Pancreas (tissue), 10 donors: Measurements from ENCODE around the gene PLXDC2. TPM values are rescaled to one million over a fixed set of nuclear protein-coding genes. Genes with fewer than 3 reads are reported as not detected.

Source experiments
- ATAC-seq, 4 donors: fragments of 200-7000 bp; cut with Tn5 transposase; one replicate each; pipeline versions ENCODE4 v1.8.0 to v1.9.1; 2020; ENCODE audit warnings: mild to moderate bottlenecking in 4 of 4, moderate library complexity in 4 of 4
- DNase-seq, 6 donors: peaks; one replicate each; pipeline ENCODE4 v3.0.0-alpha.2; 2020
- FAIRE-seq: peaks from 2 replicates; lab custom pipeline; 2012; peaks lifted over from hg19 to GRCh38; lab: Jason Lieb, UNC
- H3K27ac ChIP-seq, 4 donors: fragments of 200-600 bp; sonication (generic); 1 replicate in 3 of 4; 2 replicates in 1 of 4; pipeline versions ENCODE4 v1.5.0 to v1.8.0; 2020
- H3K27me3 ChIP-seq, 4 donors: fragments of 200-600 bp; one replicate each; pipeline ENCODE4 v1.8.0; 2021
- H3K36me3 ChIP-seq, 3 donors: fragments of 200-600 bp; sonication (generic) in 1 of 3; one replicate each; pipeline versions ENCODE4 v1.5.0 to v1.8.0; 2020 to 2021
- H3K4me1 ChIP-seq, 3 donors: fragments of 200-600 bp; one replicate each; pipeline ENCODE4 v1.8.0; 2021
- H3K4me3 ChIP-seq, 4 donors: fragments of 200-600 bp; sonication (generic) in 2 of 4; one replicate each; pipeline versions ENCODE4 v1.5.0 to v1.8.0; 2020 to 2021
- H3K9me3 ChIP-seq, 4 donors: fragments of 200-600 bp; one replicate each; pipeline ENCODE4 v1.8.0; 2021
- CTCF ChIP-seq, 4 donors: fragments of 200-600 bp; sonication (generic) in 3 of 4; IDR thresholded peaks; one replicate each; pipeline versions ENCODE4 v1.5.0 to v1.8.0; 2021; ENCODE audit warnings: antibody characterized with exemption in 4 of 4
- WGBS, 2 donors: extraction: QIAGEN DNeasy Blood & Tissue Kit; methylation state at CpG; one replicate each; pipeline ENCODE4 v1.1.7; 2013; 5-methylcytosine and 5-hydroxymethylcytosine counted together
- intact Hi-C, 3 donors: fragments of 100-400 bp; cut with DNase I; formaldehyde crosslinking; loops; one replicate each; pipeline versions ENCODE4 v1.11.1 to v1.14.2; 2022
- polyA plus RNA-seq, 2 donors: library from polyadenylated mRNA; stranded (reverse); fragments of 200-250 nt; gene quantifications; one replicate each; pipeline ENCODE4 v1.2.3, GENCODE V29; 2013
- total RNA-seq, 6 donors: library from RNA; stranded (reverse); fragmentation: NEBNext Ultra II Directional in 4 of 6; extraction: Animal tissue kit (Norgen Biotek cat#: 25700) in 4 of 6; gene quantifications; one replicate each; pipeline versions ENCODE4 v1.2.1 to v1.2.4, GENCODE V29; 2021 to 2023
- donor health status: healthy with polysubstance abuse.
- donor health status: DM: no; HTN: no; CAD: no; lungs with moderate emphysema.
- donor health status: DM: no; HTN: no; CAD: no.
- donor health status: control.
- donor health status: control.
- donor health status: Bipolar disorder and iron deficiency.
- donor health status: DM: yes; HTN: yes; CAD: no.
- donor health status: DM: no; HTN: no; CAD: no.
- donor health status: DM: no; HTN: no; CAD: no.
- donor health status: DM: yes; HTN: yes; CAD: no.

Gene PLXDC2
- total and polyA plus RNA-seq, 8 donors: 1.5 to 48.5 (median 4.3) TPM

- Histone ChIP-seq H3K4me1 (no peaks in the 10 kb centered on the region), H3K36me3 (no peaks in the 10 kb centered on the region), H3K27ac (no peak overlapping the region), H3K27me3 (no peaks in the 10 kb centered on the region), H3K4me3 (no peak overlapping the region), H3K9me3 (no peaks in the 10 kb centered on the region)
- 45 to 60% methylated on average over 4 of the region's 4 CpGs for WGBS, 2 donors
- intact Hi-C loops: no loop called here
- no peak for FAIRE-seq
- no peak for TF ChIP-seq CTCF (IDR thresholded peaks at IDR 0.05)
- peak in 1 of 4 donors; percentile 40 for ATAC-seq
- no peak for DNase-seq
These were observed 10.5 kb downstream of the PLXDC2 start for GRCh38 chr10:19826712-19827111.

DNA sequence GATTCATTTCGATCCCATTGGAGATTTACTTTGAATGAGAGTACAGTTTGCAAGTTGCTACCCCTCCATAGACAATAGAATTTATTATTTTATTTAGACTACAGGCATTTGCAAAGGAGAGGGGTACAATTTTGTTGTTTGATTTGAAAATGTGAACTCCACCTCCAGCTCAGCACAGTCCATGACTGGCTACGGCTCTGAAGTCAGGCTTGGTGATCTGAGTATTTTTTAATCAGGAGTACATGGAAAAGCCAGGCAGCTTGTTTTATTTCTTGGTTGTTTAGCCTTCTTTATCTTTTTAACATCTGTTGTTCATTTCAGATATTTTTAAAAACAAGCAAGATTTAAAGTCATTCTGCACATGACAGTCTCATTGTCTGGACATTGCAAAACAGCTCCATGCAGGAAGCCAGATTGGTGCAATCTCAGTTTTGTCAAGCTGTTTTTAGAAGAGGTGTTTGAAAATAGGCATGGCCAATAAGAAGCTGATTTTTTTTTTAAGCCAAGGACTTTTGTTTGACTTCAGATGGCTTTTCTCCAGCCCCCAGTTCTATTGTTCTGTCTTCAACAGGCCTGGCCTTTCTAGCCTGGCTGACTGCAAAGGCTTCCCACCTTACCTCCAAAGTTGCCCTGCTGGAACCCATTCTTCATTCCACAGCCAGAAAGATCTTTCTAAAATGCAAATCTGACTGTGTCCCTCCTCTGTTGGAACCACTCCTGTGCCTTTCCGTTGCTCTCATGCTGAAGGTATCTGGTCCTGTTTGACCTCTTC, 12.2 kb downstream of the PLXDC2 start:
- H3K27ac ChIP-seq: no peak overlapping the region
- no peak for FAIRE-seq
- no peaks in the 10 kb centered on the region for H3K4me1 ChIP-seq
- H3K27me3 ChIP-seq: peaks cover 0 to 3% (median 0%) of the 10 kb centered on the region in 4 donors
- H3K36me3 ChIP-seq: no peaks in the 10 kb centered on the region
- no peak for DNase-seq
- H3K4me3 ChIP-seq: no peak overlapping the region
- intact Hi-C loops: no loop called here
- TF ChIP-seq CTCF (IDR thresholded peaks at IDR 0.05): no peak
- H3K9me3 ChIP-seq: no peaks in the 10 kb centered on the region
- ATAC-seq: peak in 3 of 4 donors; percentile 17 to 55 (median 36)
- 67 to 75% methylated on average over 3 of the region's 3 CpGs for WGBS, 2 donors

DNA sequence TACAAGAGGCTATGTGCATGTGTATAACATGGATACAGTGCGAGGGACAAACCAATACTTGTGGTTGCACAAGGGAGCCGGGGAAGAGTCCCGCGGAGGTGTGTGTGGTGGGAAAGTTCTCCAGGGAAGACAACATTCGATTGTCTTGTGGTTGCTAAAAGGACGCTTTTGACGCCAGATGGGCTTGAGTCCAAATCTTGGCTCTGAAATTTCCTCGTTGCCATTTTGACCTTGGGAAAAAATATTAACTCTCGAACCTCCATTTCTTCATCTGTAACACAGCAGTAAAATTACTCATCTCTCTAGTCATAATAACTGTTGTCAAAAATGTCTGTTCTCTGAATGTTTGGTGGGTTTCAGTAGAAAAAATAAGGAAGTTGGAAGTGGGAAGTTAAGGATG, 16.5 kb downstream of the PLXDC2 start:
- H3K27me3 ChIP-seq: peaks cover 0 to 3% (median 0%) of the 10 kb centered on the region in 4 donors
- H3K4me1 ChIP-seq: no peaks in the 10 kb centered on the region
- FAIRE-seq (no peak), DNase-seq (no peak), ATAC-seq (peak in 1 of 4 donors; percentile 41)
- WGBS, 2 donors: 24% methylated on average over 9 of the region's 9 CpGs
- H3K36me3 ChIP-seq: no peaks in the 10 kb centered on the region
- H3K9me3 ChIP-seq: no peaks in the 10 kb centered on the region
- H3K4me3 ChIP-seq: no peak overlapping the region
- H3K27ac ChIP-seq: no peak overlapping the region
- intact Hi-C loops: no loop called here
- no peak for TF ChIP-seq CTCF (IDR thresholded peaks at IDR 0.05)

DNA sequence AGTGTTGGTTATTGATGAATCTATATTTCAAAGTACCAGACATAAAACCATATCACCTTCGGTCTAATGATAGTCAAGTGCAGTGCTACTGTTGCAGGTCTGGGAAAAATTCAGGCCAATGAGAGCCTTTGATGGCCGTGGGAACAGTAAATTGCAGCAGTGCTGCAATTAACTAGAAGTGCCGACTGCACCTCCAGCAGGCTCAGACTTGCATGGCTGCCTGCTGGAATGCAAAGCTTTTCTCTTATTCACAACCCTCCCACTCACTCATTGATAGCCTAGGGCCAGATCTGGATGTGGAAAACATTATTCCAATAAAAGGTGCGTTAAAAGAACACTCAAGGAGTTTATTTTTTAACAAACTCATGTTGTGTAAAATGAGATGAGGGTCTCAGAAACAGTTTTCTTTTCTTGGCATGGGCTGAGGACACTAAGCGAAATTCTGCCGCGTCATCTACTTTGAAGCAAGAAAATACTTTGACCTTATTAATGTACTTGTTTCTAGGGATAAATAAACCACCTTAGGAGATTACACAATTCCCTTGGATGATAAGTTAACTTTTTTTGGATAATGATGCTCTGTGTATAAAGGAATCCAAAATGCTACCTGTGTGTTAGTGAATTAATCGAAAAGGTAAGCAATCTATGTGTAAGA, 17.1 kb downstream of the PLXDC2 start:
- FAIRE-seq: no peak

More for the DNA sequence above, 17.1 kb downstream of the PLXDC2 start:
- TF ChIP-seq CTCF (IDR thresholded peaks at IDR 0.05): no peak
- Histone ChIP-seq H3K27ac (no peak overlapping the region), H3K27me3 (peaks cover 0 to 3% (median 0%) of the 10 kb centered on the region in 4 donors), H3K4me1 (no peaks in the 10 kb centered on the region), H3K9me3 (no peaks in the 10 kb centered on the region), H3K4me3 (no peak overlapping the region), H3K36me3 (no peaks in the 10 kb centered on the region)
- DNase-seq (no peak), ATAC-seq (peak in 2 of 4 donors; percentile 14 to 35)
- 56 to 59% methylated on average over 8 of the region's 8 CpGs for WGBS, 2 donors
- intact Hi-C loops: no loop called here
